Right atrium auricular region (tissue), 2 donors: ENCODE measurements around the gene CEBPA. TPM values are rescaled to one million over a fixed set of nuclear protein-coding genes. Genes with fewer than 3 reads are reported as not detected.

Experiments
- DNase-seq: peaks from one replicate; pipeline ENCODE4 v3.0.0-alpha.2; 2019; ENCODE audit warnings: low spot score
- H3K27ac ChIP-seq, 2 donors: fragments of 200-600 bp; sonication (generic); 1 replicate in 1 of 2; 2 replicates in 1 of 2; pipeline ENCODE4 v1.5.1; 2016 to 2019
- H3K27me3 ChIP-seq, 2 donors: fragments of 200-600 bp; sonication (generic); one replicate each; pipeline versions ENCODE4 v1.5.1 to v1.6.0; 2017 to 2019
- H3K36me3 ChIP-seq: fragments of 200-600 bp; sonication (generic); one replicate; pipeline ENCODE4 v1.5.1; 2016
- H3K4me1 ChIP-seq, 2 donors: fragments of 200-600 bp; sonication (generic); one replicate each; pipeline versions ENCODE4 v1.5.1 to v1.6.0; 2017 to 2019
- H3K4me3 ChIP-seq, 2 donors: fragments of 200-600 bp; sonication (generic); 1 replicate in 1 of 2; 2 replicates in 1 of 2; pipeline ENCODE4 v1.5.1; 2017 to 2019; ENCODE audit warnings: mild to moderate bottlenecking in 1 of 2, moderate library complexity in 1 of 2
- H3K9me3 ChIP-seq, 2 donors: fragments of 200-600 bp; sonication (generic); one replicate each; pipeline ENCODE4 v1.5.1; 2019
- total RNA-seq, 2 donors: library from RNA; depleted of rRNA; stranded (reverse); fragments of >200 nt; gene quantifications; one replicate each; pipeline ENCODE4 v1.1.0, GENCODE V29; 2016
- TF ChIP-seq, protein P1 (sequence below), 2 donors: fragments of 200-600 bp; sonication (generic); IDR thresholded peaks; one replicate each; pipeline ENCODE4 v1.5.1; 2019; ENCODE audit warnings: antibody characterized with exemption in 2 of 2

Gene CEBPA
- total RNA-seq, 2 donors from 2014 or later, result 1.3 to 11.0 TPM

- Histone ChIP-seq H3K36me3 (no peaks in the 10 kb centered on the region), H3K27ac (no peak overlapping the region), H3K4me1 (no peaks in the 10 kb centered on the region), H3K27me3 (no peaks in the 10 kb centered on the region), H3K4me3 (no peak overlapping the region), H3K9me3 (peaks cover 0 to 19% of the 10 kb centered on the region in 2 donors)
- TF ChIP-seq, protein P1, sequence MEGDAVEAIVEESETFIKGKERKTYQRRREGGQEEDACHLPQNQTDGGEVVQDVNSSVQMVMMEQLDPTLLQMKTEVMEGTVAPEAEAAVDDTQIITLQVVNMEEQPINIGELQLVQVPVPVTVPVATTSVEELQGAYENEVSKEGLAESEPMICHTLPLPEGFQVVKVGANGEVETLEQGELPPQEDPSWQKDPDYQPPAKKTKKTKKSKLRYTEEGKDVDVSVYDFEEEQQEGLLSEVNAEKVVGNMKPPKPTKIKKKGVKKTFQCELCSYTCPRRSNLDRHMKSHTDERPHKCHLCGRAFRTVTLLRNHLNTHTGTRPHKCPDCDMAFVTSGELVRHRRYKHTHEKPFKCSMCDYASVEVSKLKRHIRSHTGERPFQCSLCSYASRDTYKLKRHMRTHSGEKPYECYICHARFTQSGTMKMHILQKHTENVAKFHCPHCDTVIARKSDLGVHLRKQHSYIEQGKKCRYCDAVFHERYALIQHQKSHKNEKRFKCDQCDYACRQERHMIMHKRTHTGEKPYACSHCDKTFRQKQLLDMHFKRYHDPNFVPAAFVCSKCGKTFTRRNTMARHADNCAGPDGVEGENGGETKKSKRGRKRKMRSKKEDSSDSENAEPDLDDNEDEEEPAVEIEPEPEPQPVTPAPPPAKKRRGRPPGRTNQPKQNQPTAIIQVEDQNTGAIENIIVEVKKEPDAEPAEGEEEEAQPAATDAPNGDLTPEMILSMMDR (IDR thresholded peaks at IDR 0.05), result no peak
- DNase-seq, result no peak
These were observed 9.6 kb downstream of the CEBPA start for GRCh38 chr19:33292595-33293254.

DNA sequence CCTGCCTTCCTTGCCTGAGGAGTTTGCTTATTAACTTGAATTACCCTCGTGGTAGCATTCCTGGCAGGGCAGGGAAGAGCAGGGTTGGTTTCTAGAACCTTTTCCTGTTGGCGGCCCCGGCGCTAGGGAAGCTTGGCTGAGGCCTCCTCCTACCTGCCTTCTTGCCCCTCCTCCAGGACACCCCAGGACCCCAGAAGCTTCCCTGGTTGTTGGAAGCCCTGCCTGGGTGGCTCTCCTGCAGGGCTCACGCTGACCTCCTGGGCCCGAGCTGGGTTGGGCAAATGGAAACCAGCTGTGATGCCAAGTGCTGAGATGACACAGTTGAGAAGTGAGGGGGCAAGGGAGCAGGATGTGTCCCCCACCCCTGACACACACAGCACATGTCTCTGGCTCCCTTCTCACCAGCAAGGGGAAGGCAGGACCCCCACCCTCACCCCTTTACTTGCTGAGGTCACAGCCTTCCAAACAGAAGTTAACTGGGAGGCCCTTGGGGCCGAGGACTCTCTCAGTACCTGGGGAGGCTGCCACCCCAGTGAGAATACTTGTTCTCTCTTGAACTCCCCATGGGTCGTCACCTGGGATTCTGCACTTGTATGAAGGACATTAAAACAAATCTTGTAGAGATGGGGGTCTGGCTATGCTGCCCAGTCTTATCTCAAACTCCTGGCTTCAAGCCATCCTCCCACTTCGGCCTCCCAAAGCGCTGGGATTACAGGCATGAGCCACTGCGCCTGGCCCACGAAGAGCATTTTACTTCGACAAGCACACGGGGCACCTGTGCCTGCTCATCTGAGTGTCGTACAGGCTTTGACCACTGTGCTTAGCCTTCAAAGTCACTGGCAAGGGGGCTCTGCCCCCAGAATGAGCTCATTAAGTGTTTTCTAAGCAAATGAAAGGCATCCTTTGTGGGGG is 10.5 kb downstream of the CEBPA start:
- TF ChIP-seq, protein P1 (IDR thresholded peaks at IDR 0.05), result no peak
- Histone ChIP-seq H3K36me3 (no peaks in the 10 kb centered on the region), H3K27ac (no peak overlapping the region), H3K4me1 (no peaks in the 10 kb centered on the region), H3K4me3 (no peak overlapping the region), H3K27me3 (no peaks in the 10 kb centered on the region), H3K9me3 (peaks cover 0 to 22% of the 10 kb centered on the region in 2 donors)
- DNase-seq, result no peak

DNA sequence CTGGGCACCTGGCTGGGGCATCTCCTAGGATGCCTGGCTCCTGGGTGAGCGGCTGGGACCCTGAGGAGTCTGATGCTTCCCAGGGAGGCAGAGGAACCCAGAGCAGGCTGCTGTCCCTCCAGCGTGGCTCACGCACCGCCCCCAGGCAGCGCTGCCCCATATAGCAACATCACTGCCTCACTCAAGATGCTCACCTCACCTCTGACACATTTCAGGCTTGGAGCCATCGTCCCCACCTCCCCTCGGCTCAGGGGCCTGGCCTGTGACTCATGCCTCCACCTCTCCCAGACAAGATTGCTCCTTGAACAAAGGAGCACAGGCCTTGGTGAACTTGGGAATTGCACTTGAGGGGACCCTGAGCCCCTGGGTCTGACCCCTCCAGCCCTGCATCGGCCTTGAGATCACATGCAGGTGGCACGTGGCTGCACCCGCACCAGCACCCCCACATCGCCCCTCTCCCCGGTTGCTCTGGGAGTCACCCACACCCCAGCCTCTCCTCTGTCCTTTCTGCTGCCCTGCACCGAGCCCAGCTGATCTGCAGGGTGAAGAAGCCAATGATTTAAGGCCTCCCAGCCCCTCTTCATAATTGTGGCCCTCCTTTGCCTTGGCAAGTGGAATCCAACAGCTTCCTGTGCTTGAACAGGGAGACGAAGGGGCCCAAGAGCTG is 11.2 kb downstream of the CEBPA start:
- Histone ChIP-seq H3K4me1 (no peaks in the 10 kb centered on the region), H3K27me3 (no peaks in the 10 kb centered on the region), H3K36me3 (no peaks in the 10 kb centered on the region), H3K27ac (no peak overlapping the region), H3K9me3 (peaks cover 0 to 22% of the 10 kb centered on the region in 2 donors), H3K4me3 (no peak overlapping the region)
- TF ChIP-seq, protein P1 (IDR thresholded peaks at IDR 0.05), result no peak
- no peak for DNase-seq

- DNase-seq, result no peak
- H3K27ac ChIP-seq, result no peak overlapping the region
- no peaks in the 10 kb centered on the region for H3K36me3 ChIP-seq
- TF ChIP-seq, protein P1 (IDR thresholded peaks at IDR 0.05), result no peak
- peaks cover 0 to 22% of the 10 kb centered on the region in 2 donors for H3K9me3 ChIP-seq
- H3K4me3 ChIP-seq, result no peak overlapping the region
- no peaks in the 10 kb centered on the region for H3K4me1 ChIP-seq
- no peaks in the 10 kb centered on the region for H3K27me3 ChIP-seq
These were observed 12.1 kb downstream of the CEBPA start for GRCh38 chr19:33290082-33290815.

DNA sequence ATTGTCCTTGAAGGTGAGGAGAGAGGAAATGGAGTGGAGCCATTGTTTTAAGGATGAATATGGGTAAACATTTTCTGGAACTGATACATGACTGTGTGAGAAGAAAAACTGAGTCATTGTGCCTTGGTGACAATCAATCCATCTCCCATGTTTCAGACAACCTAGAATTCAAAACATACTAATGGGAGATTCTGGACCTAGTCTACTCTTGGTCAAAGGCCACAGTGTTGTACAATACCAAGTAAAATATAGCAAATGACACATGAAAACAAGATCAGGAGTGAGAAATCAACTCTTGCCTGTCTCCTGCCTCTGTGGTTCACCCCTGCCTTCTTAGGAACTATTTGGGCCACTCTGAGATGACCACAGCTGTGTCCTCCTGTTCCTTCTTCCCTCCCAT is 13.1 kb downstream of the CEBPA start:
- no peaks in the 10 kb centered on the region for H3K4me1 ChIP-seq
- DNase-seq, result no peak
- no peak overlapping the region for H3K27ac ChIP-seq
- TF ChIP-seq, protein P1 (IDR thresholded peaks at IDR 0.05), result no peak
- H3K4me3 ChIP-seq, result no peak overlapping the region
- no peaks in the 10 kb centered on the region for H3K27me3 ChIP-seq
- H3K9me3 ChIP-seq, result peaks cover 0 to 22% of the 10 kb centered on the region in 2 donors
- no peaks in the 10 kb centered on the region for H3K36me3 ChIP-seq
